Measurements from ENCODE around the gene ASPG. TPM values are rescaled to one million over a fixed set of nuclear protein-coding genes. Genes with fewer than 3 reads are reported as not detected.
A peak's percentile ranks its signal among the peaks of the same experiment; 100 is the strongest.

The ASPG gene
- total RNA-seq, 1 donor from 2014 or later, result 1.1 TPM

GRCh38 chr14:104104076-104104901 lies 18.8 kb downstream of the ASPG start:
- no peak for DNase-seq (ENCODE audit: low spot score)

GRCh38 chr14:104105071-104105821 lies 19.7 kb downstream of the ASPG start:
- DNase-seq (ENCODE audit: low spot score), result no peak

GRCh38 chr14:104105822-104106470 lies 20.4 kb downstream of the ASPG start:
- DNase-seq (ENCODE audit: low spot score), result no peak

GRCh38 chr14:104106471-104106991 lies 21.0 kb downstream of the ASPG start:
- no peak for DNase-seq (ENCODE audit: low spot score)

GRCh38 chr14:104107101-104107581 lies 21.6 kb downstream of the ASPG start:
- DNase-seq (ENCODE audit: low spot score), result no peak

- DNase-seq (ENCODE audit: low spot score), result peak; percentile 72
Observed at GRCh38 chr14:104107611-104108569, 22.4 kb downstream of the ASPG start.

GRCh38 chr14:104108570-104109541 lies 23.4 kb downstream of the ASPG start:
- DNase-seq (ENCODE audit: low spot score), result no peak

- DNase-seq (ENCODE audit: low spot score), result no peak
Observed at GRCh38 chr14:104109731-104110361, 24.3 kb downstream of the ASPG start.

GRCh38 chr14:104110491-104111209 lies 25.1 kb downstream of the ASPG start:
- no peak for DNase-seq (ENCODE audit: low spot score)

- no peak for DNase-seq (ENCODE audit: low spot score)
Observed at GRCh38 chr14:104111301-104112112, 26.0 kb downstream of the ASPG start.

GRCh38 chr14:104112113-104112505 lies 26.6 kb downstream of the ASPG start:
- DNase-seq (ENCODE audit: low spot score), result no peak

GRCh38 chr14:104112609-104113571 lies 27.4 kb downstream of the ASPG start:
- no peak for DNase-seq (ENCODE audit: low spot score)

GRCh38 chr14:104113631-104114420 lies 28.3 kb downstream of the ASPG start:
- DNase-seq (ENCODE audit: low spot score), result no peak

- no peak for DNase-seq (ENCODE audit: low spot score)
Observed at GRCh38 chr14:104114421-104115130, 29.1 kb downstream of the ASPG start.

Data from mesenteric fat pad (tissue), 1 donor.